GM12873 (cell line): Measurements from ENCODE around the gene CPN1.

Experiments
- CTCF ChIP-seq: IDR thresholded peaks from 2 replicates; pipeline ENCODE4 v1.5.1; 2012; ENCODE audit warnings: low read depth, mild to moderate bottlenecking, moderate library complexity, low read length, control low read depth; ENCODE audit not compliant: insufficient read depth; ENCODE audit errors: missing control alignments

The CPN1 gene

GRCh38 chr10:100020886-100021253 is 60.8 kb downstream of the CPN1 start:
- TF ChIP-seq CTCF, result no peak

- peak; percentile 34 for TF ChIP-seq CTCF
Measured at GRCh38 chr10:100020142-100020885, 61.4 kb downstream of the CPN1 start.

- no peak for TF ChIP-seq CTCF
Measured at GRCh38 chr10:100019787-100020141, 61.9 kb downstream of the CPN1 start.

- no peak for TF ChIP-seq CTCF
Measured at GRCh38 chr10:100014071-100014762, 67.5 kb downstream of the CPN1 start.

- TF ChIP-seq CTCF, result no peak
Measured at GRCh38 chr10:100013621-100014020, 68.0 kb downstream of the CPN1 start.

GRCh38 chr10:100009793-100010676 is 71.6 kb downstream of the CPN1 start, which contains the start of gene DNMBP:
Gene DNMBP, minus strand, starts transcription at chr10:100009947. Its CDS starts 37,823 bp downstream, at chr10:99972124.
- peak; percentile 55 for TF ChIP-seq CTCF
